ENCODE results near the gene GPRIN3. TPM values are rescaled to one million over a fixed set of nuclear protein-coding genes. Genes with fewer than 3 reads are reported as not detected.
"Not testable (repeated sequence)": the region's sequence is repeated elsewhere in the genome, so short reads cannot be mapped to it uniquely, and the experiment has no call there.

Gene GPRIN3
- total RNA-seq, 1 donor from 2014 or later = 2.1 TPM

- Histone ChIP-seq H3K27ac (no peak overlapping the region), H3K4me1 (no peaks in the 10 kb centered on the region), H3K36me3 (no peaks in the 10 kb centered on the region), H3K9me3 (no peaks in the 10 kb centered on the region), H3K4me3 (no peak overlapping the region), H3K27me3 (no peaks in the 10 kb centered on the region)
- intact Hi-C loops (cut with DNase I) = no loop called here
- no peak for TF ChIP-seq CTCF (IDR thresholded peaks at IDR 0.05)
- DNase-seq (ENCODE audit: low spot score in 2 of 2) = no peak
These were observed 49.1 kb downstream of the GPRIN3 start for GRCh38 chr4:89258506-89258905.

- no peaks in the 10 kb centered on the region for H3K9me3 ChIP-seq
- intact Hi-C loops (cut with DNase I) = no loop called here
- DNase-seq (ENCODE audit: low spot score in 2 of 2) = no peak
- no peak overlapping the region for H3K27ac ChIP-seq
- H3K4me1 ChIP-seq = no peaks in the 10 kb centered on the region
- no peak for TF ChIP-seq CTCF (IDR thresholded peaks at IDR 0.05)
- H3K36me3 ChIP-seq = no peaks in the 10 kb centered on the region
- no peak overlapping the region for H3K4me3 ChIP-seq
- no peaks in the 10 kb centered on the region for H3K27me3 ChIP-seq
These were observed 50.2 kb downstream of the GPRIN3 start for GRCh38 chr4:89257376-89257775.

GRCh38 chr4:89256203-89256800 lies 51.3 kb downstream of the GPRIN3 start:
- Histone ChIP-seq H3K4me3 (no peak overlapping the region), H3K36me3 (no peaks in the 10 kb centered on the region), H3K27ac (no peak overlapping the region), H3K4me1 (no peaks in the 10 kb centered on the region), H3K9me3 (no peaks in the 10 kb centered on the region), H3K27me3 (no peaks in the 10 kb centered on the region)
- no peak for DNase-seq (ENCODE audit: low spot score in 2 of 2)
- intact Hi-C loops (cut with DNase I) = no loop called here
- TF ChIP-seq CTCF (IDR thresholded peaks at IDR 0.05) = no peak

GRCh38 chr4:89254847-89255246 lies 52.8 kb downstream of the GPRIN3 start:
- intact Hi-C loops (cut with DNase I) = no loop called here
- H3K27ac ChIP-seq = no peak overlapping the region
- no peaks in the 10 kb centered on the region for H3K27me3 ChIP-seq
- H3K36me3 ChIP-seq = no peaks in the 10 kb centered on the region
- no peak for DNase-seq (ENCODE audit: low spot score in 2 of 2)
- no peaks in the 10 kb centered on the region for H3K9me3 ChIP-seq
- H3K4me3 ChIP-seq = no peak overlapping the region
- no peaks in the 10 kb centered on the region for H3K4me1 ChIP-seq
- TF ChIP-seq CTCF (IDR thresholded peaks at IDR 0.05) = peak in 2 of 3 experiments; percentile 20 to 54

GRCh38 chr4:89254347-89254746 lies 53.3 kb downstream of the GPRIN3 start:
- H3K9me3 ChIP-seq; H3K27ac ChIP-seq; H3K4me3 ChIP-seq; H3K4me1 ChIP-seq; DNase-seq (ENCODE audit: low spot score in 2 of 2); H3K27me3 ChIP-seq; intact Hi-C loops (cut with DNase I); H3K36me3 ChIP-seq: not testable (repeated sequence)

- intact Hi-C loops (cut with DNase I) = no loop called here
- no peak overlapping the region for H3K27ac ChIP-seq
- no peak for DNase-seq (ENCODE audit: low spot score in 2 of 2)
- H3K36me3 ChIP-seq = no peaks in the 10 kb centered on the region
- H3K27me3 ChIP-seq = no peaks in the 10 kb centered on the region
- no peak for TF ChIP-seq CTCF (IDR thresholded peaks at IDR 0.05)
- H3K9me3 ChIP-seq = no peaks in the 10 kb centered on the region
- H3K4me3 ChIP-seq = no peak overlapping the region
- no peaks in the 10 kb centered on the region for H3K4me1 ChIP-seq
These were observed 53.7 kb downstream of the GPRIN3 start for GRCh38 chr4:89253935-89254334.

Measured in ascending aorta (tissue), 2 donors.